SK-MEL-5 (cell line): Measurements from ENCODE around the gene CCL28. TPM values are rescaled to one million over a fixed set of nuclear protein-coding genes. Genes with fewer than 3 reads are reported as not detected.
"Not testable (repeated sequence)": the region's sequence is repeated elsewhere in the genome, so short reads cannot be mapped to it uniquely, and the experiment has no call there.

Experiments used
- DNase-seq: peaks from one replicate; pipeline ENCODE4 v3.0.0-alpha.2; 2016; ENCODE audit warnings: low read depth, low spot score
- in situ Hi-C: cut with HindIII; loops from 2 replicates; pipeline ENCODE4 v1.10.0; 2016; ENCODE audit warnings: low sequenced_read_pairs, high pct_unique_total_duplicates, low pct_unique_long_range_greater_than_20kb
- total RNA-seq: library from RNA; depleted of rRNA; stranded (reverse); fragments of >200 nt; shearing (Covaris generic); gene quantifications from 2 replicates; pipeline ENCODE4 v1.2.3, GENCODE V29; 2014

The CCL28 gene
- total RNA-seq, 1 experiment from 2014 or later, result 51.4 TPM

DNA sequence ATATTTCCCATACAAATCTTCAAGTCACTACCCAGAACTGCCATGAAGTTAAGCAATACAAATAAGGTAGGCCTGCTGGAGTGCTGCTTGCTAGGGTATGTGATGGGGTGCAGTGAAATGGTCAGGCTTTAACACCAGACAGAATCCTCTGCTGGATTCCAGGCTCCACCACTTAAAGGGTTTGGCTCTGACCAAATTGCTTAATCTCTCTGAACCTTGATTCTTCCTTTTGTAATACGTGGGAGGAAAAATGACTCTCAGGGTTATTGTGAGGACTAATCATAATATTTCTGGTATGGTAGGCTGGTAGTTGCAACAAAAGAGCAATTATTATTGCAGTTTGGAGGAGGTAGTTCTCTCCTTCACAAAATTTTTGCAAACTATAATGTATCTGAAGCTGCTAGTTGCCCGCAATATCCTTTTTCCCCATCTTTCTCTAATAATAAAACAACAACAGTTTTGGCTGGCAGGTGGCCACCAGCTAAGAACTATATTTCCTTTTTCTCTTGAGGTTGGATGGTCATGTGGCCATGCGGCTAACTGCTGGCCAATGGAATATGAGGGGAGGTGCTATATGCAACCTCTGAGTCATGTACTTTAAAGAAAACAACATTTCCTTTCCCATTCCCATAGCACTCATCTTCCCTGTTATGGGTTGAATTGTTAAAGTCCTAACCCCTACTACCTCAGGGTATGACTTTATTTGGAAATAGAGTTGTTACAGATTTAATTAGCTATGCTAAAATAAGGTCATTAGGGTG is 44.1 kb downstream of the CCL28 start:
- in situ Hi-C loops, result no loop called here
- no peak for DNase-seq

GRCh38 chr5:43367453-43367852 is 44.7 kb downstream of the CCL28 start:
- no peak for DNase-seq
- in situ Hi-C loops, result no loop called here

DNA sequence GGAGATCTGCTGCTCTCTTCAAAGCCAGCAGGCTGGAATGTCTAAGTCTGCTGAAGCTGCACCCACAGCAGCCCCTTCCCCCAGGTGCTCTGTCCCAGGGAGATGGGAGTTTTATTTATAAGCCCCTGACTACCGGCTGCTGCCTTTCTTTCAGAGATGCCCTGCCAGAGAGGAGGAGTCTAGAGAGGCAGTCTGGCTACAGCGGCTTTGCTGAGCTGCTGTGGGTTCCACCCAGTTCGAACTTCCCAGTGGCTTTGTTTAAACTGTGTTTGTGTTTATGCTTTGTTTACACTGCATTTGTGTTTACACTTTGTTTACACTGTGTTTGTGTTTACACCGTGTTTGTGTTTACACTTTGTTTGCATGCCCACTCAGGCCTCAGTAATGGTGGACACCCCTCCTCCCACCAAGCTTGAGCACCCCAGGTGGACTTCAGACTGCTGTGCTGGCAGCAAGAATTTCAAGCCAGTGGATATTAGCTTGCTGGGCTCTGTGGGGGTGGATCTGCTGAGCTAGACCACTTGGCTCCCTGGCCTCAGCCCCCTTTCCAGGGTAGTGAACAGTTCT is 45.4 kb downstream of the CCL28 start:
- in situ Hi-C loops, DNase-seq: not testable (repeated sequence)

GRCh38 chr5:43365155-43365554 is 47.0 kb downstream of the CCL28 start:
- in situ Hi-C loops, result not testable (repeated sequence)

GRCh38 chr5:43363445-43364152 is 48.6 kb downstream of the CCL28 start:
- in situ Hi-C loops, result no loop called here
- DNase-seq, result no peak

More at GRCh38 chr5:43365155-43365554, 47.0 kb downstream of the CCL28 start:
- DNase-seq, result not testable (repeated sequence)

GRCh38 chr5:43362725-43363435 is 49.3 kb downstream of the CCL28 start:
- in situ Hi-C loops, result no loop called here
- no peak for DNase-seq

DNA sequence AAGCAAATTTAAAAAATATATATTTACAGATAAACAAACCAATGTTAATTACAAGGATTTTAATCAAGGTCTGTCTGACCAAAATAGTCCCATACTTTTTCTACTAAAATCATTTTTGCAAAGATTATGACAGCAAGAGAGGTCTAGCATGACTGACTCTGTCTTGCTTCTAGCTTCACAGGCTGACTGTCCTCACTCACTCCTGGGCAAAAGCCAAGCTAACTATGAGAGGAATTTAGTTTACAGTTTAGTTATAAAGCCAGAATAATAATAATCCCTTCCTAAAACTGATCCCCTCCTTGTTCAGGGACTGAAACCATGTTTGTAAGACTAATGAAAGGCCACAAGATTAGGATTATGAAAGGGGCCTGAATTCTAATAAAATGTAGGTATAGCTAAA is 53.5 kb downstream of the CCL28 start:
- in situ Hi-C loops, result no loop called here
- no peak for DNase-seq

- DNase-seq, result no peak
- in situ Hi-C loops, result no loop called here
Observed at GRCh38 chr5:43358301-43358700, 53.9 kb downstream of the CCL28 start.

DNA sequence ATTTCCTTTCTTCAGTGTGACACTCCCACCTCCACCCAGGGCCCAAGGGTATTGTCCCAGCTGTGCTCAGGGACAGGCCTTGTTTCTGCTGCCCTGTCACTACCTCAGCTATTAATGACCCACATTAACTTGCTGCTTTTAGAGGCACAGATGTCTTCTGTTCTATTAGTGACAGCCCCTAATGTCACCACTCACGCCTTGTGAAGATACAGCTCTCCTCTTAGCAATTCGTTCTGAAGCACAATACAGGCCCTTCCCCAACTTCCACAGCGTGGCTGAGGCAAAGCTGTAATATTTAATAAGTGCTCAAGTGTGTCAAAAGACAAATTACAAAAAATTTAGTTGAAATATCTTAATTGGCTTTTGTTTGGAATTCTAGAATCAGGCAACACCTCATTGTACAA is 54.3 kb downstream of the CCL28 start:
- in situ Hi-C loops, result no loop called here
- DNase-seq, result no peak

GRCh38 chr5:43357067-43357466 is 55.1 kb downstream of the CCL28 start:
- in situ Hi-C loops, result no loop called here

DNA sequence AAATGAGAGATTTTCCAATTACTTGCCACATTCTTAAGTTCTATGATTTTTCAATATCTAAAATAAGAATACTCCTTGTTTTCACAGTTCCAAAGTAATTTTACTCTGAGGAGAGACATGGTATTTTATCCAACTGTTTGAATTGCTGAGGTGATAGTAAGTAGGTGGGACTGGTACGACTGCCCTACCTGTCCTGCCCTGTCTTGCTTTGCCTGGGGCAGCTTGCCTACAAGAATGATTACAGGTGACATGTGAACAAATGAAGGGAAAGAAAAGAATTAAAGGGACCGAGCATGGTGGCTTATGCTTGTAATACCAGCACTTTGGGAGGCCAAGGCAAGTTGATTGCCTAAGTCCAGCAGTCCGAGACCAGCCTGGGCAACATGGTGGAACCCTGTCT is 57.4 kb downstream of the CCL28 start:
- in situ Hi-C loops, result no loop called here
- DNase-seq, result no peak

More at GRCh38 chr5:43357067-43357466, 55.1 kb downstream of the CCL28 start:
- no peak for DNase-seq

DNA sequence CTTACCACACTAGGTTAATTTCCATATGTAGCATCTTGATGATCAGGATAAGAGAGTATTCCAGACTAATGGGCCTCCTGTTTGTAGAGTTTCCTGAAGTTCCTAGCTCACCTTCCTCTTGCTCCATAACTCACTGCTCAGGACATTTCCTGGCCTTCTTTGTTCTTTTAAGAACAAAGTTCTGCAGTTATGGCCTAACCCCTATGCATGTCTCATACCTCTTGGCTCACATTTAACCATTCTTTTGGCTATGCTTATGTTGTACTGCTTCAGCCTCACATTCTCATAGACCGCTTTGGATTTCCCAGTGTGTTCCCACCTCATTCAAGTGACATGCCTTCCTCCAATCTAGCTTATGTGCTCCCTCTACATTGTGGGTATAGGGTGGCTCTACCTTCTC is 58.5 kb downstream of the CCL28 start:
- in situ Hi-C loops, result no loop called here
- no peak for DNase-seq

GRCh38 chr5:43352915-43353314 is 59.3 kb downstream of the CCL28 start:
- DNase-seq, result no peak
- in situ Hi-C loops, result no loop called here

DNA sequence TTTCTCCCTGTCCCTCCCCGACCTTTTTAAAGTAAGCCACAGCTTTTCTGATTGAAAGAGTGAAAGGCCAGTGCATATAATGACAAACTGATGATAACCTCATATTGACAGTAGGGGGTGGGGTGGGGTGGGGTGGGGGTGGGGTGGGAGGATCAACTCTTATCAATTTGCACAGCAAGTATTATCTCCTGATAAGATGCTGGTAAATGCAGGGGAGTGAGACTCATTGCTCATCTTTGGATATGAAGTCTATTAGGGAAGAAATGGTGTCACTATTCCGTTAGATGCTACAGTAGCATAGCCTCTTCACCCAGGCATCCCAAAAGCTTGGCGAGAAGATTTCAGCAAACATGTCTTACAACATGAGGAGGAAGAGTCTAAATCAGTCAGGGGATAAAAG is 60.1 kb downstream of the CCL28 start:
- in situ Hi-C loops, result no loop called here
- DNase-seq, result no peak

GRCh38 chr5:43348861-43349363 is 63.3 kb downstream of the CCL28 start:
- in situ Hi-C loops, result no loop called here
- DNase-seq, result no peak

- in situ Hi-C loops, result no loop called here
- no peak for DNase-seq
Observed at GRCh38 chr5:43348207-43348606, 64.0 kb downstream of the CCL28 start.

DNA sequence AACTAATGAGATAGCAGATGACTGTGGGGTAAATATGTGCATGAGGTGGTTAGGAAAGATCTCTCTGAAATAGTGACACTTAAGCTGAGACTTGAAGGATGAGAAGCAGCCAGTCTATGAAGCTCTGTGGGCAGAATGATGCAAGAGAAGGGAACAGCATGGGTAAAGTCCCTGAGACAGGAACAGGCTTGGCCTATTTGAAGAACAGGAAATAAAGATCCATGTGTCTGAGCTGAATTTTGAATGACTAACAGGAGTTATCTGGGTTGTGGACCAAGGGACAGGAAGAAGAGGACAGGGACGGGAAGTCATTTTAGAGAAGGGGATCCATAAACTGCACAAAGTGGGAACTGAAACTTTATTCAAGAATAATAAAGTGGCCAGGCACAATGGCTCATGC is 73.3 kb downstream of the CCL28 start:
- DNase-seq, result no peak
- in situ Hi-C loops, result no loop called here

DNA sequence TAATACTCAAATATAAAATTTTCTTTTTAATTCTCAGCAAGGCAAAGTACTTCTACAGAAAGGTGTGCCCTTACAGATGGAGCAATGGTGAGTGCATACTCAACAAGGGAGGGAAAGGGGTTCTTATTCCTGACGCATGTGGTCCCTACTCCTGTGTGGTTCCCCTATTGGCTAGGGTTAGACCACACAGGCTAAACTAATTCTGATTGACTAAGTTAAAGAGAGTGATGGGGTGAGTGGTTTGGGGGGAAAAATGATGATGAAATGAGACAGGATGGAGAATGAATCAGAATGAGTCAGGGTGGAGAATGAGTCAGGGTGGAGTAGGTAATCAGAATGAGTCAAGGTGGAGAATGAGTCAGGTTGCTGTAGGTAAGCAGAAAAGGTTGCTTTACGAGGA is 76.0 kb downstream of the CCL28 start:
- DNase-seq, result no peak
- in situ Hi-C loops, result no loop called here
